K562 (cell line): Measurements from ENCODE around the gene PCBP3. TPM values are rescaled to one million over a fixed set of nuclear protein-coding genes. Genes with fewer than 3 reads are reported as not detected.

Experiments
- ATAC-seq: fragments of 200-7000 bp; cut with Tn5 transposase; 3 replicates; pipeline ENCODE4 v1.9.1; 2020; ENCODE audit warnings: moderate library complexity
- BruUV-seq: library from RNA; stranded (reverse); fragments of 400-500 nt; replicated peaks from 2 replicates; lab custom pipeline; 2021; lab: Mats Ljungman, UMichigan
- CTCF ChIA-PET: fragments of 300-600 bp; formaldehyde crosslinking; extraction: SDS; loops from one replicate; lab custom pipeline; 2021; ENCODE audit warnings: low intra/inter-chr PET ratio; lab: Yijun Ruan, JAX
- POLR2A ChIA-PET: fragments of 300-600, 350-650 bp; sonication (Branson Sonifier 250); formaldehyde crosslinking; extraction: SDS; loops from one replicate; lab custom pipeline; 2021; ENCODE audit warnings: antibody characterized with exemption, inconsistent platforms; lab: Yijun Ruan, JAX
- DNase-seq, 4 experiments: peaks; one replicate each; pipeline versions ENCODE4 v3.0.0 to v3.0.0-alpha.2; 2011 to 2018; ENCODE audit warnings: low spot score in 3 of 4, mixed read lengths in 3 of 4; ENCODE audit errors: extremely low read depth in 1 of 4
- FAIRE-seq: peaks from 2 replicates; lab custom pipeline; 2011; peaks lifted over from hg19 to GRCh38; lab: Jason Lieb, UNC
- H2AFZ ChIP-seq: 2 replicates; pipeline ENCODE4 v1.6.0; 2011; ENCODE audit warnings: low read depth, low read length, control low read depth, inconsistent platforms
- H3K27ac ChIP-seq: fragments of 200-600 bp; 3 replicates; pipeline ENCODE4 v1.8.0; 2011; ENCODE audit warnings: low read depth, mild to moderate bottlenecking, control low read depth, inconsistent platforms, low read length, moderate library complexity, mixed read lengths; ENCODE audit errors: extremely low read depth
- H3K27me3 ChIP-seq, 2 experiments: fragments of 300-600 bp in 1 of 2; 2 replicates in 1 of 2; 3 replicates in 1 of 2; pipeline versions ENCODE4 v1.6.0 to v1.8.0; 2011; ENCODE audit warnings: inconsistent platforms in 2 of 2, low read length in 2 of 2, mild to moderate bottlenecking in 1 of 2, mixed read lengths in 1 of 2, moderate library complexity in 1 of 2; ENCODE audit not compliant: control insufficient read depth in 2 of 2, insufficient read depth in 2 of 2
- H3K36me3 ChIP-seq: fragments of 300-600 bp; 3 replicates; pipeline ENCODE4 v1.8.0; 2011; ENCODE audit warnings: mild to moderate bottlenecking, low read length, inconsistent platforms; ENCODE audit not compliant: control insufficient read depth, insufficient read depth
- H3K4me1 ChIP-seq, 2 experiments: fragments of 200-600 bp in 1 of 2; replicated peaks in 1 of 2; 2 replicates in 1 of 2; 3 replicates in 1 of 2; pipeline versions ENCODE4 v1.5.1 to v1.8.0; 2011; ENCODE audit warnings: inconsistent platforms in 2 of 2, low read length in 2 of 2, mild to moderate bottlenecking in 1 of 2, mixed read lengths in 1 of 2, moderate library complexity in 1 of 2; ENCODE audit not compliant: control insufficient read depth in 2 of 2, insufficient read depth in 2 of 2
- H3K4me2 ChIP-seq: 2 replicates; pipeline ENCODE4 v1.6.1; 2011; ENCODE audit warnings: low read length, control low read depth, inconsistent platforms, mixed read lengths; ENCODE audit not compliant: insufficient read depth
- H3K4me3 ChIP-seq: fragments of 200-600 bp; sonication (generic), shearing (Covaris generic); 2 replicates; pipeline ENCODE4 v1.5.1; 2016; ENCODE audit warnings: control low read depth, inconsistent platforms
- H3K79me2 ChIP-seq: fragments of 200-600 bp; 3 replicates; pipeline ENCODE4 v1.8.0; 2011; ENCODE audit warnings: low read length, inconsistent platforms; ENCODE audit not compliant: control insufficient read depth, insufficient read depth
- H3K9ac ChIP-seq, 2 experiments: 2 replicates each; pipeline versions ENCODE4 v1.6.0 to v1.6.1; 2011; ENCODE audit warnings: low read depth in 2 of 2, low read length in 2 of 2, control low read depth in 1 of 2, inconsistent platforms in 1 of 2, mild to moderate bottlenecking in 1 of 2, mixed read lengths in 1 of 2; ENCODE audit not compliant: insufficient read depth in 1 of 2
- H3K9me1 ChIP-seq: one replicate; pipeline ENCODE4 v1.6.0; 2011; ENCODE audit warnings: inconsistent platforms, mild to moderate bottlenecking, low read length, moderate library complexity; ENCODE audit not compliant: control insufficient read depth, insufficient read depth
- H3K9me3 ChIP-seq: replicated peaks from 2 replicates; pipeline ENCODE4 v1.5.1; 2011; ENCODE audit warnings: low read depth, low read length, inconsistent platforms; ENCODE audit not compliant: control insufficient read depth, insufficient read depth
- H4K20me1 ChIP-seq: replicated peaks from 2 replicates; pipeline ENCODE4 v1.6.1; 2011; ENCODE audit warnings: low read length, inconsistent platforms, mixed read lengths; ENCODE audit not compliant: control insufficient read depth, insufficient read depth
- MCM2 ChIP-seq: fragments of 450-650 bp; IDR thresholded peaks from 2 replicates; pipeline ENCODE4 v1.6.1; 2017; ENCODE audit warnings: low read depth, mild to moderate bottlenecking
- NFXL1 ChIP-seq: fragments of 450-650 bp; formaldehyde crosslinking; IDR thresholded peaks from 2 replicates; pipeline ENCODE4 v1.4.0; 2021; ENCODE audit warnings: mild to moderate bottlenecking
- NR3C1 ChIP-seq: sonication (generic); formaldehyde crosslinking; IDR thresholded peaks from 2 replicates; pipeline ENCODE4 v1.8.1; 2022; ENCODE audit warnings: missing genetic modification reagents
- PTTG1 ChIP-seq: fragments of 450-650 bp; IDR thresholded peaks from 2 replicates; pipeline ENCODE4 v1.6.1; 2016; ENCODE audit warnings: low read depth, mild to moderate bottlenecking, missing genetic modification characterization, missing compliant biosample characterization
- SMARCE1 ChIP-seq: fragments of 450-650 bp; IDR thresholded peaks from 2 replicates; pipeline ENCODE4 v1.7.1; 2016; ENCODE audit warnings: mild to moderate bottlenecking
- ZBTB26 ChIP-seq: fragments of 450-650 bp; formaldehyde crosslinking; IDR thresholded peaks from 2 replicates; pipeline ENCODE4 v1.4.0; 2022; ENCODE audit warnings: missing genetic modification characterization
- ZBTB8A ChIP-seq: fragments of 450-650 bp; IDR thresholded peaks from 2 replicates; pipeline ENCODE4 v1.6.1; 2018; ENCODE audit warnings: mild to moderate bottlenecking, moderate library complexity; ENCODE audit not compliant: partially characterized antibody
- ZNF121 ChIP-seq: sonication (generic); formaldehyde crosslinking; conservative IDR thresholded peaks from 2 replicates; pipeline ENCODE4 v1.8.0; 2022; ENCODE audit warnings: missing genetic modification reagents
- ZNF274 ChIP-seq: IDR thresholded peaks from 2 replicates; pipeline ENCODE4 v1.6.1; 2011; ENCODE audit warnings: low read depth, mild to moderate bottlenecking, low read length, moderate library complexity, borderline replicate concordance
- WGBS: fragments of 100-300 bp; shearing (Covaris generic); methylation state at CpG from one replicate; pipeline ENCODE4 v1.1.6; 2016; ENCODE audit warnings: low coverage, mixed read lengths; ENCODE audit not compliant: insufficient coverage; ENCODE audit errors: missing lambda C conversion rate; 5-methylcytosine and 5-hydroxymethylcytosine counted together
- in situ Hi-C: fragments of 300-500 bp; cut with MboI; formaldehyde crosslinking; loops from 4 replicates; pipeline ENCODE4 v1.15.0; 2018; ENCODE audit warnings: inconsistent platforms, mixed read lengths
- intact Hi-C: fragments of 100-400 bp; cut with micrococcal nuclease; formaldehyde crosslinking; loops from 2 replicates; pipeline ENCODE4 v1.14.2; 2022
- polyA plus RNA-seq, 8 experiments: library from polyadenylated mRNA; depleted of rRNA in 4 of 8; stranded (reverse) in 5 of 8; unstranded in 3 of 8; fragments of >200 nt; fragmentation: Nextera tagmentation in 2 of 8; fragmentation: Illumina TruSeq in 1 of 8; extraction: Ambion mirVana in 2 of 8; extraction: Trizol in 1 of 8; gene quantifications; 2 replicates each; pipeline versions ENCODE4 v1.2.1 to v1.2.3, GENCODE V29; 2011 to 2014; ENCODE audit warnings: inconsistent platforms in 1 of 8, missing spikeins in 1 of 8
- total RNA-seq, 7 experiments: library from RNA; depleted of rRNA in 6 of 7; stranded (reverse); fragments of >200 nt in 6 of 7; fragmentation: Illumina TruSeq in 2 of 7; extraction: Trizol in 2 of 7; gene quantifications; 2 replicates each; pipeline versions ENCODE4 v1.2.1 to v1.2.3, GENCODE V29; 2011 to 2021; ENCODE audit warnings: low replicate concordance in 1 of 7

The PCBP3 gene
- total and polyA plus RNA-seq, 9 of the 15 experiments (the other 6 are each of a cell fraction or from before 2014, with no cell fraction given) = 0.18 TPM; not detected in 8

- Histone ChIP-seq H2AFZ (no peak overlapping the region), H3K36me3 (no peaks in the 10 kb centered on the region), H3K79me2 (no peaks in the 10 kb centered on the region), H4K20me1 (peaks cover 7% of the 10 kb centered on the region; the same call in 1 of the 2 replicates), H3K27ac (no peak overlapping the region), H3K4me3 (no peak overlapping the region), H3K9ac (no peak overlapping the region), H3K4me1 (peaks cover 0 to 7% of the 10 kb centered on the region in 2 experiments; a peak in 1 of 5 replicates), H3K27me3 (peaks cover 33 to 81% of the 10 kb centered on the region in 2 experiments), H3K9me3 (no peaks in the 10 kb centered on the region), H3K9me1 (no peaks in the 10 kb centered on the region), H3K4me2 (no peak overlapping the region)
- FAIRE-seq (no peak), ATAC-seq (no peak), DNase-seq (no peak)
- in situ Hi-C loops = no loop called here
- intact Hi-C loops = no loop called here
- ChIA-PET POLR2A (no interaction called here), CTCF (interaction anchor here (0.7 kb wide), 1 partner anchor 29 kb away, joined by 3 read pairs; no protein-coding TSS in a partner anchor)
- BruUV-seq = no TSS peak
- TF ChIP-seq PTTG1 (tag) (no peak), NR3C1 (CRISPR knock-in tag) (no peak), ZBTB8A (no peak), ZNF121 (CRISPR knock-in tag) (no peak), MCM2 (no peak), ZNF274 (no peak), NFXL1 (CRISPR knock-in tag) (no peak), SMARCE1 (no peak), ZBTB26 (CRISPR knock-in tag) (no peak)
- 4% methylated on average over 12 of the region's 12 CpGs for WGBS
These were observed 232.4 kb downstream of the PCBP3 start for GRCh38 chr21:45875881-45876280.
